HL-60 (cell line): ENCODE measurements around the gene FOXL2NB.

Experiments used
- DNase-seq, 2 experiments: peaks; one replicate each; pipeline ENCODE4 v3.0.0-alpha.2; 2010 to 2020; ENCODE audit warnings: low read depth in 1 of 2, low spot score in 1 of 2
- H3K27ac ChIP-seq: fragments of 250-450 bp; sonication (Bioruptor Pico); replicated peaks from 2 replicates; pipeline ENCODE4 v1.5.1; 2020; ENCODE audit warnings: mild to moderate bottlenecking, moderate library complexity
- H3K27me3 ChIP-seq: fragments of 250-450 bp; sonication (Bioruptor Pico); 2 replicates; pipeline ENCODE4 v1.5.1; 2021; ENCODE audit warnings: mild to moderate bottlenecking, moderate library complexity; ENCODE audit not compliant: insufficient read depth, poor library complexity, severe bottlenecking
- H3K4me3 ChIP-seq: replicated peaks from 2 replicates; pipeline ENCODE4 v1.5.1; 2011; ENCODE audit warnings: mild to moderate bottlenecking, control low read depth, low read length; ENCODE audit not compliant: insufficient read depth
- CTCF ChIP-seq: IDR thresholded peaks from one replicate; pipeline ENCODE4 v1.5.1; 2011; ENCODE audit warnings: low read length, control low read depth, inconsistent platforms; ENCODE audit not compliant: insufficient read depth
- GABPA ChIP-seq: IDR thresholded peaks from 2 replicates; pipeline ENCODE4 v1.6.1; 2012; ENCODE audit warnings: low read depth
- POLR2AphosphoS5 ChIP-seq: IDR thresholded peaks from 2 replicates; pipeline ENCODE4 v1.6.1; 2012; ENCODE audit warnings: low read depth
- SPI1 ChIP-seq: IDR thresholded peaks from 2 replicates; pipeline ENCODE4 v1.6.1; 2012; ENCODE audit warnings: low read depth, mild to moderate bottlenecking, borderline replicate concordance
- TF ChIP-seq, protein P1 (sequence below): IDR thresholded peaks from 2 replicates; pipeline ENCODE4 v1.6.1; 2012; ENCODE audit warnings: low read depth; ENCODE audit not compliant: insufficient replicate concordance

FOXL2NB gene

GRCh38 chr3:138938877-138939560, 8.0 kb upstream of the FOXL2NB start:
- peak overlapping the region; percentile 15; the same call in 1 of the 2 replicates for H3K4me3 ChIP-seq

GRCh38 chr3:138939561-138940241, 7.3 kb upstream of the FOXL2NB start:
- peaks cover 94% of the 10 kb centered on the region for H3K27me3 ChIP-seq
- H3K4me3 ChIP-seq, result peak overlapping the region; percentile 15; the same call in 1 of the 2 replicates
- no peak for TF ChIP-seq CTCF
- no peak for DNase-seq
- H3K27ac ChIP-seq, result no peak overlapping the region

More at GRCh38 chr3:138938877-138939560, 8.0 kb upstream of the FOXL2NB start:
- H3K27ac ChIP-seq, result no peak overlapping the region
- H3K27me3 ChIP-seq, result peaks cover 93% of the 10 kb centered on the region
- no peak for DNase-seq
- TF ChIP-seq GABPA, result no peak
- TF ChIP-seq POLR2AphosphoS5, result no peak
- TF ChIP-seq SPI1, result no peak
- TF ChIP-seq, protein P1, sequence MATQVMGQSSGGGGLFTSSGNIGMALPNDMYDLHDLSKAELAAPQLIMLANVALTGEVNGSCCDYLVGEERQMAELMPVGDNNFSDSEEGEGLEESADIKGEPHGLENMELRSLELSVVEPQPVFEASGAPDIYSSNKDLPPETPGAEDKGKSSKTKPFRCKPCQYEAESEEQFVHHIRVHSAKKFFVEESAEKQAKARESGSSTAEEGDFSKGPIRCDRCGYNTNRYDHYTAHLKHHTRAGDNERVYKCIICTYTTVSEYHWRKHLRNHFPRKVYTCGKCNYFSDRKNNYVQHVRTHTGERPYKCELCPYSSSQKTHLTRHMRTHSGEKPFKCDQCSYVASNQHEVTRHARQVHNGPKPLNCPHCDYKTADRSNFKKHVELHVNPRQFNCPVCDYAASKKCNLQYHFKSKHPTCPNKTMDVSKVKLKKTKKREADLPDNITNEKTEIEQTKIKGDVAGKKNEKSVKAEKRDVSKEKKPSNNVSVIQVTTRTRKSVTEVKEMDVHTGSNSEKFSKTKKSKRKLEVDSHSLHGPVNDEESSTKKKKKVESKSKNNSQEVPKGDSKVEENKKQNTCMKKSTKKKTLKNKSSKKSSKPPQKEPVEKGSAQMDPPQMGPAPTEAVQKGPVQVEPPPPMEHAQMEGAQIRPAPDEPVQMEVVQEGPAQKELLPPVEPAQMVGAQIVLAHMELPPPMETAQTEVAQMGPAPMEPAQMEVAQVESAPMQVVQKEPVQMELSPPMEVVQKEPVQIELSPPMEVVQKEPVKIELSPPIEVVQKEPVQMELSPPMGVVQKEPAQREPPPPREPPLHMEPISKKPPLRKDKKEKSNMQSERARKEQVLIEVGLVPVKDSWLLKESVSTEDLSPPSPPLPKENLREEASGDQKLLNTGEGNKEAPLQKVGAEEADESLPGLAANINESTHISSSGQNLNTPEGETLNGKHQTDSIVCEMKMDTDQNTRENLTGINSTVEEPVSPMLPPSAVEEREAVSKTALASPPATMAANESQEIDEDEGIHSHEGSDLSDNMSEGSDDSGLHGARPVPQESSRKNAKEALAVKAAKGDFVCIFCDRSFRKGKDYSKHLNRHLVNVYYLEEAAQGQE, result no peak
- no peak for TF ChIP-seq CTCF

- no peak for DNase-seq
- TF ChIP-seq SPI1 (no peak), GABPA (no peak), POLR2AphosphoS5 (no peak), CTCF (no peak)
- TF ChIP-seq, protein P1, result no peak
- Histone ChIP-seq H3K4me3 (no peak overlapping the region), H3K27me3 (peaks cover 97% of the 10 kb centered on the region), H3K27ac (no peak overlapping the region)
These were observed 6.6 kb upstream of the FOXL2NB start for GRCh38 chr3:138940446-138940845.
